Kasumi-1 (cell line): ENCODE data around the gene RAD1.
"Not testable (repeated sequence)": the region's sequence is repeated elsewhere in the genome, so short reads cannot be mapped to it uniquely, and the experiment has no call there.

Source experiments
- DNase-seq, 2 experiments: peaks; one replicate each; lab custom pipeline; 2025; lab: John Stamatoyannopoulos, UW

The RAD1 gene

GRCh38 chr5:34915139-34915855 lies at the start of gene RAD1, which contains the start of gene BRIX1:
Gene RAD1, minus strand, starts transcription at chr5:34915504. Its CDS starts 612 bp downstream, at chr5:34914892.
Gene BRIX1, plus strand, starts transcription at chr5:34915711. Its CDS starts 28 bp downstream, at chr5:34915739.
- DNase-seq: peak; percentile 98

- DNase-seq: no peak
These were observed 44.0 kb upstream of the RAD1 start for GRCh38 chr5:34959323-34959722.

- DNase-seq: peak; percentile 43 to 70
These were observed 42.8 kb upstream of the RAD1 start for GRCh38 chr5:34957857-34958690.

GRCh38 chr5:34957321-34957720 lies 42.0 kb upstream of the RAD1 start:
- no peak for DNase-seq

GRCh38 chr5:34944460-34945047 lies 29.2 kb upstream of the RAD1 start:
- no peak for DNase-seq

GRCh38 chr5:34944044-34944443 lies 28.7 kb upstream of the RAD1 start:
- no peak for DNase-seq

- no peak for DNase-seq
These were observed 26.6 kb upstream of the RAD1 start for GRCh38 chr5:34941936-34942335.

GRCh38 chr5:34932947-34933346 lies 17.6 kb upstream of the RAD1 start:
- DNase-seq: no peak

GRCh38 chr5:34930870-34931269 lies 15.6 kb upstream of the RAD1 start:
- no peak for DNase-seq

- peak in 1 of 2 experiments; percentile 44 for DNase-seq
These were observed 15.1 kb upstream of the RAD1 start for GRCh38 chr5:34930462-34930844.

GRCh38 chr5:34929720-34930461 lies 14.6 kb upstream of the RAD1 start:
- DNase-seq: peak; percentile 50 to 72

GRCh38 chr5:34929134-34929719 lies 13.9 kb upstream of the RAD1 start, which contains the start of gene DNAJC21:
Gene DNAJC21, plus strand, starts transcription at chr5:34929559. Its CDS starts 261 bp downstream, at chr5:34929820.
- peak; percentile 95 to 96 for DNase-seq

GRCh38 chr5:34928267-34928666 lies 13.0 kb upstream of the RAD1 start:
- peak in 1 of 2 experiments; percentile 37 for DNase-seq

- DNase-seq: no peak
These were observed 12.5 kb upstream of the RAD1 start for GRCh38 chr5:34927785-34928184.

- no peak for DNase-seq
These were observed 11.1 kb upstream of the RAD1 start for GRCh38 chr5:34926318-34926888.

GRCh38 chr5:34924462-34924765 lies 9.1 kb upstream of the RAD1 start:
- no peak for DNase-seq

- peak; percentile 59 to 72 for DNase-seq
These were observed 8.6 kb upstream of the RAD1 start for GRCh38 chr5:34923694-34924461.

GRCh38 chr5:34923256-34923655 lies 8.0 kb upstream of the RAD1 start:
- not testable (repeated sequence) for DNase-seq

GRCh38 chr5:34919077-34919476 lies 3.8 kb upstream of the RAD1 start:
- DNase-seq: no peak

GRCh38 chr5:34918025-34918424 lies 2.7 kb upstream of the RAD1 start:
- no peak for DNase-seq
